Smooth muscle cell (in vitro differentiated cells): Measurements from ENCODE around the gene TEX14. TPM values are rescaled to one million over a fixed set of nuclear protein-coding genes. Genes with fewer than 3 reads are reported as not detected.

ENCODE experiments used
- DNase-seq: peaks from one replicate; lab custom pipeline; 2025; ENCODE audit not compliant: unreplicated experiment; lab: John Stamatoyannopoulos, UW
- H2AFZ ChIP-seq: fragments of 200-600 bp; sonication (generic); 2 replicates; pipeline ENCODE4 v1.6.0; 2016; ENCODE audit warnings: antibody characterized with exemption, low read depth, mild to moderate bottlenecking
- H3F3A ChIP-seq: fragments of 200-600 bp; sonication (generic); 2 replicates; pipeline ENCODE4 v1.6.0; 2017; ENCODE audit warnings: antibody characterized with exemption, low read depth
- H3K27ac ChIP-seq: fragments of 200-600 bp; sonication (generic); 2 replicates; pipeline ENCODE4 v1.5.1; 2016; ENCODE audit warnings: low read depth, mild to moderate bottlenecking
- H3K27me3 ChIP-seq: fragments of 200-600 bp; sonication (generic); 2 replicates; pipeline ENCODE4 v1.6.1; 2016; ENCODE audit warnings: low read depth, mild to moderate bottlenecking
- H3K36me3 ChIP-seq: fragments of 200-600 bp; sonication (generic); 2 replicates; pipeline ENCODE4 v1.5.1; 2016; ENCODE audit warnings: low read depth
- H3K4me1 ChIP-seq: fragments of 200-600 bp; sonication (generic); 2 replicates; pipeline ENCODE4 v1.5.1; 2016; ENCODE audit warnings: low read depth
- H3K4me2 ChIP-seq: fragments of 200-600 bp; sonication (generic); 2 replicates; pipeline ENCODE4 v1.6.0; 2016; ENCODE audit warnings: mild to moderate bottlenecking
- H3K4me3 ChIP-seq: fragments of 200-600 bp; sonication (generic); 2 replicates; pipeline ENCODE4 v1.5.1; 2016; ENCODE audit warnings: mild to moderate bottlenecking
- H3K79me2 ChIP-seq: fragments of 200-600 bp; sonication (generic); 2 replicates; pipeline ENCODE4 v1.6.0; 2016; ENCODE audit warnings: low read depth, mild to moderate bottlenecking
- H3K9ac ChIP-seq: fragments of 200-600 bp; sonication (generic); 2 replicates; pipeline ENCODE4 v1.6.0; 2016; ENCODE audit warnings: low read depth
- H3K9me3 ChIP-seq: fragments of 200-600 bp; sonication (generic); replicated peaks from 2 replicates; pipeline ENCODE4 v1.5.1; 2016; ENCODE audit warnings: low read depth
- H4K20me1 ChIP-seq: fragments of 200-600 bp; sonication (generic); 2 replicates; pipeline ENCODE4 v1.6.0; 2016; ENCODE audit warnings: low read depth
- CTCF ChIP-seq: fragments of 200-600 bp; sonication (generic); IDR thresholded peaks from 2 replicates; pipeline ENCODE4 v1.5.1; 2017; ENCODE audit warnings: borderline replicate concordance, mild to moderate bottlenecking, antibody characterized with exemption; ENCODE audit not compliant: insufficient read depth, poor library complexity, severe bottlenecking
- WGBS: methylation state at CpG from one replicate; pipeline ENCODE4 v1.1.7; 2016; ENCODE audit warnings: low lambda C conversion rate; 5-methylcytosine and 5-hydroxymethylcytosine counted together
- polyA plus RNA-seq: library from polyadenylated mRNA; unstranded; fragments of >200 nt; fragmentation: Nextera tagmentation; extraction: Ambion mirVana; gene quantifications from 2 replicates; pipeline ENCODE4 v1.2.1, GENCODE V29; 2016
- total RNA-seq: library from RNA; depleted of rRNA; stranded (reverse); fragments of >200 nt; gene quantifications from 2 replicates; pipeline ENCODE4 v1.2.3, GENCODE V29; 2014

Gene TEX14
- total and polyA plus RNA-seq, 2 experiments from 2014 or later = 0.04 TPM; not detected in 1

GRCh38 chr17:58530655-58531054 is 161.2 kb downstream of the TEX14 start:
- Histone ChIP-seq H2AFZ (no peak overlapping the region), H3F3A (no peaks in the 10 kb centered on the region), H3K4me2 (no peak overlapping the region), H3K4me3 (no peak overlapping the region), H3K36me3 (no peaks in the 10 kb centered on the region), H3K79me2 (no peaks in the 10 kb centered on the region), H3K9me3 (no peaks in the 10 kb centered on the region), H3K27ac (no peak overlapping the region), H3K4me1 (peaks cover 6% of the 10 kb centered on the region), H3K9ac (no peak overlapping the region), H4K20me1 (no peaks in the 10 kb centered on the region), H3K27me3 (peaks cover 9% of the 10 kb centered on the region)
- DNase-seq = no peak
- no peak for TF ChIP-seq CTCF
- 84% methylated on average over 2 of the region's 2 CpGs for WGBS

DNA sequence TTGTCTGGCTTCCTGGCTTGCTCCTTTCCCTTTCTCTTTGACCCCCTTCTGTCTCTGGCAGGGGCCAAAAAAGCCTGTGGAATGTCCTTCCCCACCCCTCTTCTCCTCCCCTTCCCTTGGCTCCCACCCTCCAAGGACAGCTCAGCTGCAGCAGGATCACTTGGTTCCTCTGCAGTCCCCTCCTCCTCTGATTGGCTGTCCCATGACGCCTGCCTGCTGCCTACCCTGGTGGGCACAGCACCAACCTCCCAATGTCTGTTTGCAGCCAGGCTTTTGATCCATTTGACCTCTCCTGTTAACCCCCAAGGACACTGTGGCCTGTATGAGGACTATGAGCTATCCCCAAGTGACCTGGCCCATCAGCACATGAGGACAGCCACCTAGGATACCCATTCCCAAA is 162.6 kb downstream of the TEX14 start:
- Histone ChIP-seq H3K27ac (no peak overlapping the region), H3K4me2 (no peak overlapping the region), H3K36me3 (no peaks in the 10 kb centered on the region), H3K79me2 (no peaks in the 10 kb centered on the region), H3K4me3 (no peak overlapping the region), H3K9me3 (no peaks in the 10 kb centered on the region), H3K9ac (no peak overlapping the region), H3F3A (no peaks in the 10 kb centered on the region), H3K27me3 (peaks cover 9% of the 10 kb centered on the region), H3K4me1 (peaks cover 6% of the 10 kb centered on the region), H2AFZ (no peak overlapping the region), H4K20me1 (no peaks in the 10 kb centered on the region)
- no peak for DNase-seq
- 50% methylated on average over 1 of the region's 1 CpG for WGBS
- TF ChIP-seq CTCF = no peak

DNA sequence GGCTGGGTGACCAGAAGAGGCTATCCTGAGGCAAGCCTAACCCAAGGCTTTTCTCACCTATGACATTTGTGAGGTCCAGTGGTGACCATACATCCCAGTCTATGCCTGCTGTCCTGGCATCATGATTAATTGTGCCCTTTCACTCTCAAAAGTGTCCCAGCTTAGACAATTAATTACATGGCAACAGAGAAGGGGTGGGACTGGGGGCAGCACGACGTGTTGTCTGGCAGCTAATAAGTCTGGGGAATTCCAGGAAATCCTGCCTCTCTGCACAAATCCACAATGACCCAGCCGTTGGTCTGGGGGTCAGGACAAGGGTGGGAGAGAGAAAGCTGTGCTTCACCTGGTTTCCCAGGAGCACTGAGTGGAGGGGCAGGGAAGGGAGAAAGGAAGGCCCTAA is 163.4 kb downstream of the TEX14 start:
- Histone ChIP-seq H3K27ac (no peak overlapping the region), H3K27me3 (peaks cover 9% of the 10 kb centered on the region), H3K4me3 (no peak overlapping the region), H3F3A (no peaks in the 10 kb centered on the region), H3K36me3 (no peaks in the 10 kb centered on the region), H3K79me2 (no peaks in the 10 kb centered on the region), H2AFZ (no peak overlapping the region), H3K4me1 (peaks cover 6% of the 10 kb centered on the region), H3K9ac (no peak overlapping the region), H3K9me3 (no peaks in the 10 kb centered on the region), H3K4me2 (peak overlapping the region; percentile 54), H4K20me1 (no peaks in the 10 kb centered on the region)
- whole genome bisulfite sequencing = 30% methylated on average over 3 of the region's 3 CpGs
- no peak for TF ChIP-seq CTCF
- DNase-seq = no peak

GRCh38 chr17:58527949-58528348 is 163.9 kb downstream of the TEX14 start:
- no peaks in the 10 kb centered on the region for H3K79me2 ChIP-seq
- H3K4me1 ChIP-seq = peaks cover 6% of the 10 kb centered on the region
- peak overlapping the region; percentile 54 for H3K4me2 ChIP-seq
- H3K4me3 ChIP-seq = no peak overlapping the region
- H3K9me3 ChIP-seq = no peaks in the 10 kb centered on the region
- WGBS = 49% methylated on average over 3 of the region's 3 CpGs
- no peak for TF ChIP-seq CTCF
- H2AFZ ChIP-seq = no peak overlapping the region
- peaks cover 9% of the 10 kb centered on the region for H3K27me3 ChIP-seq
- H4K20me1 ChIP-seq = no peaks in the 10 kb centered on the region
- DNase-seq = no peak
- H3F3A ChIP-seq = no peaks in the 10 kb centered on the region
- H3K9ac ChIP-seq = no peak overlapping the region
- no peaks in the 10 kb centered on the region for H3K36me3 ChIP-seq
- H3K27ac ChIP-seq = no peak overlapping the region
